Activated naive CD8-positive, alpha-beta T cell treated with anti-CD3 and anti-CD28 coated beads, Interleukin-2, amount 50 U/mL, for 24 hours (primary cell): ENCODE data around the gene SH3RF3.

Source experiments
- ATAC-seq: fragments of 150-1000 bp; cut with Tn5 transposase; one replicate; pipeline ENCODE4 v1.10.0; 2021
- DNase-seq: peaks from one replicate; pipeline ENCODE4 v3.0.0; 2021
- H3K27ac Mint-ChIP-seq: one replicate; pipeline ENCODE4 v1.8.0; 2021; ENCODE audit warnings: mild to moderate bottlenecking, mixed read lengths
- H3K27me3 Mint-ChIP-seq: one replicate; pipeline ENCODE4 v1.8.0; 2021; ENCODE audit warnings: mixed read lengths
- H3K36me3 Mint-ChIP-seq: one replicate; pipeline ENCODE4 v1.8.0; 2021; ENCODE audit warnings: low read depth, mixed read lengths
- H3K4me1 Mint-ChIP-seq: one replicate; pipeline ENCODE4 v1.8.0; 2021; ENCODE audit warnings: mixed read lengths
- H3K4me3 Mint-ChIP-seq: one replicate; pipeline ENCODE4 v1.8.0; 2021; ENCODE audit warnings: mild to moderate bottlenecking, moderate library complexity, mixed read lengths
- H3K9me3 Mint-ChIP-seq: one replicate; pipeline ENCODE4 v1.8.0; 2021; ENCODE audit warnings: mixed read lengths

Gene SH3RF3

DNA sequence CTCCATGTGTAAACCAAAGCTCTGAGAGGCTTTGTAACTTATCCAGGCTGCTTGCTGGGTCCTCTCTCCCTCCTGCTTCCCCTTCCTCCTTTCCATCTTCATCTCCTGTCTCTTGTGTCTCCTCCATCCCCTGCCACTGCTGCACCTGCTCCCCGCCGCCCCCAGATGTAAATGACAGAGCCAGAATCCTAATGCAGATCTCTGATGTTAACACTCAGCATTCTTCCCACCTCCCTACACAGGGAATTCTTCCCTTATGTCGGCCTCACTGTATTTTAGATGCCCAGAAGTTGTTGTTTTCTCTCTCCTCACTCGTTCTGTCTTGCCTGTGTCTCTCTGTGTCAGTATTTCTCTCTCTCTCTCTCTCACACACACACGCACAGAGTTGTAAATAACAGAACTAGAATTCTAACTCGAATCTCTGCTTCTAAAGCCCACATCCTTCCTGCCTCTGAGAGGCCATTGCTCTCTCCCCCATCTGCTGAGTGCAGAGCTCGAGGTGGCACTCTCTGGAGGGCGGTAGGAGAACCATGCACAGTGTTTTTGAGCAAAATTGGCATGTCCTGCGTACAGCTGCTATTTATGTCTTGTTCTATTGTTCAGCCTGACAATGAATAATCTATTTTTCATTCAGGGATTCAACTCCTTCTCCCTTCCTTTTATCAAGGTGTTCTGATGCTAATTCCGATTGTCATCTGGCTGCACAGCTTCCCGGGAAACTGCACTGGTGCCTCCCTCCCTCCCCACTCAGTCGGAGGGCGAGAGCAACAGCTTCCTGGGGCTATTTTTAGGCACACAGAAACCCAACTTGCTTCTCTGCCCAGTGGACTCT lies 219.9 kb downstream of the SH3RF3 start:
- ATAC-seq = peak; percentile 41
- Mint-ChIP-seq H3K27me3 (no peaks in the 10 kb centered on the region), H3K9me3 (no peaks in the 10 kb centered on the region), H3K4me1 (peaks cover 35% of the 10 kb centered on the region), H3K36me3 (no peaks in the 10 kb centered on the region), H3K4me3 (peak overlapping the region; percentile 15), H3K27ac (peak overlapping the region; percentile 40)
- DNase-seq = no peak

DNA sequence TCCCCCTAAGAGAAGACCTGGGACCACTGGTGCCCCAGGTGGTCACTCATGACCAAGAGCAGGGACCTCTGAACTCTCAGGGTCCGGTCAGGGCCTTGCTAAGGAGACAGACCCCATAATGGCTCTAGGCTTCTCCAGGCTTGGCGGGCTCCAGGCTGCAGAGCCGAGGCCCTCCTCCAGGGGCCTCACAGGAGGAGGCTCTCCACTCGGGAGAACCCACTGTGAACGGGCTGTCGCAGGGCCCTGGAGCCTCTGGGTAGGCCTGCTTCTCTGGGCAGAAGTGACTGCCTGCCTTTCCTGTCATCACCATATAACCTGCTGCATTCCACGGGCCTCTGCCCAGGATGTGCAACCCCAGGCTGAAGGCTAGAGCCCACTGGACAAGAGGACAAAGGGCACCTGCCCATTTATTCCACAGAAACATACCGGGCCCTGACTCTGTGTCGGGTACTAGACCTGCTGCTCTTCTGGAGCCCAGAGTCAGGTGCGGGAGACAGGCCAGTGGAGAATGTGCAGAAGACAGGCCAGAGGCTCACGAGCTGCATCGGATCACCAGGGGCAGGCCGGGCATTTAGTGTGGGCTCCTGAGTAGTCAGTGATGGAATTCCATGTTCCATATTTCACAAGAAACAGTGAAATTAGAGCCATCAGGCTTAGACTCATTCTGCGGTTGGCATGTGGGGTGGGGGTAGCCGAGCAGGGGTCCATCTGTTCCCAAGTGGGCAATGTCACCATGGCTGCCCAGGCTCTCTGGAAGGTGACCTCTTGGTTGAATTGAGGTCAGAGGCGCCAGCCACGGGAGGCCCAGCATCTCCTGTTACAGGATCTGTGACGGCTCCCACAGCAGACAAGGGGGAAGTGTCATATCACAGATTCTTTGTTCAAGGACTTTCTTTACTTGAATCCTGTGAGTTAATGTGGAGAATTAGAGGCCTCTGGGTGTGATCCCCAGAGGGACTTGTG lies 220.8 kb downstream of the SH3RF3 start:
- Mint-ChIP-seq H3K4me3 (no peak overlapping the region), H3K27ac (no peak overlapping the region), H3K4me1 (peaks cover 35% of the 10 kb centered on the region), H3K9me3 (no peaks in the 10 kb centered on the region), H3K36me3 (no peaks in the 10 kb centered on the region), H3K27me3 (no peaks in the 10 kb centered on the region)
- DNase-seq = no peak
- no peak for ATAC-seq

DNA sequence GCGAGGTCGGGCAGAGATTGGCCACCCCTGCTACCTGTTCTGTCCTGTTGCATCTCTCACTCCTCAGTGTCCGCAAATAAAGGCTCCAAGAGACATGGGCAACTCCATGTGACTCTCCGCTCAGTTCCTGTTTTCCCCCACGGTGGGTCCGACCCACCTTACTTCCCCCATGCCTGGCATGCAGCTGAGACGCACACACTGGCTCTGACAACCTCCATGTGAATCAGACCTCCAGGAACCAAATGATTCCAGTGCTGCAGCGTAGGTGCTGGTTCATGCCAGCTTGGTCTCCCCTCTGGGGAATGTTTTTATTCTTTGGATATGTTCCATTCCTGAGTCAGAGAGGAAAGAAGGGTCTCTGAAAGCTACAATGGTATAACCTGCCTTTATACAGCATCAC lies 221.5 kb downstream of the SH3RF3 start:
- ATAC-seq (no peak), DNase-seq (no peak)
- Mint-ChIP-seq H3K9me3 (no peaks in the 10 kb centered on the region), H3K4me3 (no peak overlapping the region), H3K4me1 (peaks cover 35% of the 10 kb centered on the region), H3K27me3 (no peaks in the 10 kb centered on the region), H3K36me3 (no peaks in the 10 kb centered on the region), H3K27ac (no peak overlapping the region)

DNA sequence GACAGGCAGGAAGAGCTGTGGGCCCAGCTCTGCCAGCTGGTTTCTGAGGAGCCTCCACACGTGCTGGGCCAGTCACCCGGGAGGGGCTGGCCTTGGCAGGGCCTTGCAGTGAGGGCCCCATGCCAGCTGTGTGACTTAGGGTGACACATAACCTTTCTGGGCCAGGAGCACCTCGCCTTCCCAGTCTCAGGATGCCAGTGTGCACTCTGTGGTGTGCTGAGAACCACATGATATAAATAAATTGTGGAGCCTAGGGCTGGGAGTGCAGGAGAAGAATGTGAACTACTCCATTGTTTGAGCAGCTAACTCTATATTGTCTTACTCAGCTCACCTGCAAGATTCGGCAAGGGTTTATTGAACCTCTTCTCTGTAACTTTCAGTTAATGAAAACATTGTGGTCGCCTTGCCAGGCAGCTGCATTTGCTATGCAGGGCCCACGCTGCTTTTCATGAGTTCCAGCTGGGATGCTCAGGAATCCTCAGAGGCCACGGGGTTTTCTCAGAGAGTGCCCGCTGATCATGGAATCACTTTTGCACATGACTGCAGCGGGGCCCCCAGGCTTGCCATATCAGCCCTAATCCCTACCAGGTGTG lies 222.3 kb downstream of the SH3RF3 start:
- Mint-ChIP-seq H3K9me3 (no peaks in the 10 kb centered on the region), H3K36me3 (no peaks in the 10 kb centered on the region), H3K27ac (no peak overlapping the region), H3K4me3 (no peak overlapping the region), H3K4me1 (peaks cover 35% of the 10 kb centered on the region), H3K27me3 (no peaks in the 10 kb centered on the region)
- DNase-seq = peak; percentile 23
- ATAC-seq = peak; percentile 50

DNA sequence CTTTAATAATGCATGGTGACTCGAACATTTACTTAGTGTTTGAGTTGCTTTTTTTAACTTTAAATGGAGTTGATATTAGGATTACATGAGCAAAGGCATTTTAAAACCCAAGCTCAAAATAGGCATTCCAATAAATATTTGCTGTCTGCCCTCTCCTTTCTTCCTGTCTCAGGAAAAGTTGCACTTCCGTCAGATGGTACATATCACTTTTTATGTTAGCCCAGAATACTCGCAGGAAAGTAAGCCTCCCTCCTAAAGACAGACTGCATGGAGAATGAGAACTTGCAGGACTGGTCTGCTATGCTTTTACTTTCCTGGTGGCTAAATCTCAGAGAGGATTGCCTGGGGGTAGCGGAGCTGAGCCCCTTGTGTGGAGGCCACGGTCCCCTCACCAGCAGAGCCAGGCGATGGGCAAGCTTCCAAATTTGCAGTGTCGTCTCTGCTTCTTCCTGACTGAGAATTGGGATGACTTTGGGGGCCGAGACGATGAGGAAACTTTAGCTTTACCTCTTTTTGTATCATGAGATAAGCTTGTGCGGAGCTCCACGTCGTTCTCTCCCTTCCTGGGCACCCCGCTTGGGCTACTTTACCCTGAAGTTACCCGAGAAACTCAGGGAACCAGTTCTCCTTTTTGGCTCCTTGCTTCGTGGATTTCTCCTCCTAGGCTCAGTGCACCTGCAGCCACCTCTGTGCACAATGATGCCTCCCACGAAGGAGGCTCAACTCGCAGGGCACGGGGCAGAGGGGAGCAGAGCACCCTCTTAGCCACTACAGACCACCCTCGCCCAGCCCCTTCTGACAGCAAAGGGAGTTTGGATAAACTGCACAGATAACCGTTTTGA lies 223.3 kb downstream of the SH3RF3 start:
- H3K27me3 Mint-ChIP-seq = no peaks in the 10 kb centered on the region
- H3K36me3 Mint-ChIP-seq = no peaks in the 10 kb centered on the region
- H3K27ac Mint-ChIP-seq = no peak overlapping the region
- H3K4me3 Mint-ChIP-seq = no peak overlapping the region
- DNase-seq (no peak), ATAC-seq (no peak)
- H3K4me1 Mint-ChIP-seq = peaks cover 34% of the 10 kb centered on the region
- H3K9me3 Mint-ChIP-seq = no peaks in the 10 kb centered on the region

DNA sequence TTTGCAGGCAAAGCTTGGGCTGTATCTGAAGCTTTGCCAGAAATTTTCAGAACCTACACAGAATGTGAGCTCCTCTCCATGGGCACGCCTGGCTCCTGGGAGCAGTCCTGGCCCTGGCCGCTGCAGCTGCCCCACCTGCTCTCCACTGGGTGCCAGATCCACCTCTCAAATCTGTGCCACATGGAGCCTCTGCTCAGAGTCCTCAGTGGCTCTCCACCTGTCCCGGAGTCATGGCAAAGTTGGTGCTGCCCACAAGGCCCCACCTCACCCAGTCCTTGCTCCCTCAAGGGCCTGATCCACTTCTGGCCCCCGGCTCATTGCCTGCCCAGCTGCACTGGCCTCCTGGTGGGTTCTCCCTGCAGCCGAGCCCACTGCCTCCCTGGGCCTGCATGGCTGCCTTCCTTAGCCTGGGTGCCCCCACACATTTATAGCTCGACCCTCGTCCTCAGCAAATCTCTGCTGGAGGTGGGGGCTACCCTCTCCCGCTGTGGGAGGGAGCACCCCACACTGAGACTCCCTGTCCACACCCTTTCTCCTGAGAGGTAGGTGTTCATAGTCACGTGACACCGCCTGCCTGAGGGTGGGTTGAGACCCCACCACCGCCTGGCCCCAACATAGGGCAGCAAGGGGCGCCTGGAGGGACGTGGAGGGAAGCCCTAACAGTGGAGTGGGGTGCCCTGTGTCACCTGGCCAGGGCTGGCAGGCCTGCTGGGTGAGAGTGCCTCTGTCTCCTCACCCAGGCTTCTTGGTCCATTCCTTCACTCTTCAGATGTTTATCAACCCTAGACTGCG lies 224.1 kb downstream of the SH3RF3 start:
- no peaks in the 10 kb centered on the region for H3K36me3 Mint-ChIP-seq
- H3K4me3 Mint-ChIP-seq = no peak overlapping the region
- peaks cover 4% of the 10 kb centered on the region for H3K9me3 Mint-ChIP-seq
- peaks cover 31% of the 10 kb centered on the region for H3K4me1 Mint-ChIP-seq
- H3K27me3 Mint-ChIP-seq = no peaks in the 10 kb centered on the region
- H3K27ac Mint-ChIP-seq = no peak overlapping the region
- ATAC-seq = no peak
- no peak for DNase-seq

DNA sequence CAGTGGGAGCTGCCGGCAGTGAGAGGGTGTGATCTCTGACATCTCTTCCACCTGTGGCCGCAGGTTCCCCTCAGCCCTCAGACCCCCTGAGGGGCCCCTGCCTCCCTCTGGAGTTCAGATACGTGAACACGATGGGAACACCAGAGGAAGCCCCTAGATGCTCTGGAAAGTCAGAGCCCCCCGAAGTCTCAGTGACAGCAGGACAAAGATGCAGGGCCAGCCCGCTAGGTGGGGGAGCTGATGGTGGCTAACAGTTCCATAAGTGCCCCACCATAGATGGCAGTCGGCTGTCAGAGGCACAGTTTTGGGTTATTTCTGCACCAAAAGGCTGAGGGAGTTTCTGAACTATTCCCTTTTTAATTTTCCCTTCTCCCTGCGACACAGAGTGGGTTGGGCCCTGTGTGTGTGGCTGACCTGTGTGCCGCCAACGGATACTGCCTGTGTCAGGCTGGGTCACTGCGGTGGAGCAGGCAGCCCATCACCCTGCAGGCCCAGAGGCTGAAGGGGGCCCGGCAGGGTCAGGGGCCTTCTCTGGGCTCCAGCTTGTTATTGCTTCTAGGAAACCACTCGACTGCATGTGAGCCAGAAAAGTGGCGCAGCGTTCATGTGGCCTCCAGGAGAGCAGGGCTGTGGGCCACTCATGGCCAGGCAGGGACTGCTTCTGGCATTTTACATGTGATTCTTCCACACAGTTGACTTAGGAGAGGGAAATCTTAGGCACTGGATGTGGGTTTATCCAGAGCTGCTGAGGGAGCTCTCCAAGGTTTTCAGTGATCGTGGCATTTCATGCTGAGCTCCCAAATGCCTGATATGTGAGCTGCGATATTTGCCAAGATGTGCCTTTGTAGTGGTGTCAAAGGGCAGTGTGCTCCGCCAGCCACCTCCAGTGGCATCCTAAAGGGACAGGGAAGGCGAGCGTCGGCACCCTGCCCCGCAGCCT lies 225.1 kb downstream of the SH3RF3 start:
- Mint-ChIP-seq H3K27me3 (no peaks in the 10 kb centered on the region), H3K4me1 (peaks cover 21% of the 10 kb centered on the region), H3K9me3 (peaks cover 14% of the 10 kb centered on the region), H3K4me3 (no peak overlapping the region), H3K36me3 (peaks cover 7% of the 10 kb centered on the region), H3K27ac (no peak overlapping the region)
- no peak for ATAC-seq
- no peak for DNase-seq

DNA sequence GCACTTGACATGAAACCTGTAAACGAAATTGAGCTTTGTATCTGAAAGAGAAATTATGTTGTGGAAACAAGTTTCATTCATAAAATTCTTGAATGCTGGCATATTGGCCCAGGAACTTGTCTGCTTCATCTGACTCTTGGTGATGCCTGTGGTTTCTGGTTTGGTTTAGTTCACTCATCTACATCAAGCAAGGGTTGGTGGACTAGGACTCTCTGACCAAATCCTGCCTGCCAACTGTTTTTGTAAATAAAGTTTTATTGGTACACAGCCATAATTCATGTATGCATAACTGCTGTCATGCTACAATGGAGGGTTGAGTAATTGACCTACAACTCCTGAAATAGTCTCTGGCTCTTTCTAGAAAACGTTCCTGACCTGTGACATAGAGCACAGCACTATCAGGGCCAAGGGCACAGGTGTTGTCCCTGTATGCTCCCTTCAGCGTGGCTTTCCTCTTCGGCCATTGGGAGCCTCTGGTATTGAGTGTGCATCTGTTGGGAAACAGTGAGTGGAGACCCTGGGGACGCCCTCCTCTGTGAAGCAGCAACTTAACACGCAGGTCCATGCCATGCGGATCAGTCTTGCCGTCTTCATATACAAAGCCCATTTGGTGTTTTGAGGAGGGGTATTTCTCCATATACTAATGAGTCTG lies 226.3 kb downstream of the SH3RF3 start:
- ATAC-seq (no peak), DNase-seq (no peak)
- no peak overlapping the region for H3K4me3 Mint-ChIP-seq
- H3K9me3 Mint-ChIP-seq = peaks cover 17% of the 10 kb centered on the region
- no peak overlapping the region for H3K27ac Mint-ChIP-seq
- H3K27me3 Mint-ChIP-seq = no peaks in the 10 kb centered on the region
- H3K4me1 Mint-ChIP-seq = peaks cover 11% of the 10 kb centered on the region
- H3K36me3 Mint-ChIP-seq = peaks cover 8% of the 10 kb centered on the region

DNA sequence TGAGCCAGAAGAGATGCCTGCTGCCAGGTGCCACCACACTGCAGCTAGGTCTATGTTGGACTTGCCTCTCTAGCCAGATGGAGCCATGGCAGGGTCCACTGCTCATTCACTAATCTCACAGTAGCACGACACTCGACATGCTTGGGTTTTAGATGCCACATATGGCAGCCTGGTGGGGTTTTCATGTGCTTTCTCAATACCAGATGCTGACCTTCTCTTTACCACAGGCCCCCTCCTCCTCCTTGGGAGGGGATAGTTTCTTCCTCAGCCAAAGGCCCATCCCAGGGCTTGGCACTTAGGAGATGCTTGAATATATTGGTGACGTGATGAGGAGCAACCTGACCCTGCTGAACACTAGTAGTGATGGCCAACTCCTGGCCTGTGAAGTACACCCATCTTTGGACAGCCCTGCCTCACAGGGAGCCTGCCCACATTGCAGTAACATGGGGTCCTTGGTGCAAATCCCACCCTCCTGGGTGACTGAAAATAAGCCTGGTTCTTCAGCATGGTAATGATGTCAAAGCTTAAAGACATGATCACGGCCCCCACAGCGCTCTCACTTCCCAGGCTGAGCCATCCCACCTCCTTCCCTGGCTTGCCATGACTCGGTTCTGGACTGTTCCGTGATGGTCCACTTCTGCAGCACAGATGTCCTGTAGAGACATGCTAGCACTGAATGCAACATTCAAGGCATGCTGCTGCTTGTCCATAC lies 227.5 kb downstream of the SH3RF3 start:
- ATAC-seq = no peak
- H3K9me3 Mint-ChIP-seq = peaks cover 17% of the 10 kb centered on the region
- peaks cover 11% of the 10 kb centered on the region for H3K36me3 Mint-ChIP-seq
- no peaks in the 10 kb centered on the region for H3K4me1 Mint-ChIP-seq
- no peaks in the 10 kb centered on the region for H3K27me3 Mint-ChIP-seq
- no peak overlapping the region for H3K27ac Mint-ChIP-seq
- H3K4me3 Mint-ChIP-seq = no peak overlapping the region
- DNase-seq = no peak

DNA sequence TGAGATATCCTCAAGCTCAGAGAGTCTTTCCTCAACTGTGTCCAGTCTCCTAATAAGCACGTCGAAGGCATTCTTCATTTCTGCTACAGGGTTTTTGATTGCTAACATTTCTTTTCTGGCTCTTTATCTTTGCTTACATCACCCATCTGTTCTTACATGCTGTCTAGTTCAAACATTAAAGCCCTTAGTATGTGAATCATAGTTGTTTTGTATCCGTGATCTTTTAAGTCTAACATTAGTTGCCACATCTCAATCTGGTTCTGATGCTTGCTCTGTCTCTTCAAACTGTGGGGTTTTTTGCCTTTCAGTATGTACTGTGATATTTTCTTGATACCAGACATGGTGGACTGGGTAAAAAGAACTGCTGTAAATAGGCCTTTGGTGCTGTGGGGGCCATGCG lies 235.2 kb downstream of the SH3RF3 start:
- H3K4me3 Mint-ChIP-seq = no peak overlapping the region

DNA sequence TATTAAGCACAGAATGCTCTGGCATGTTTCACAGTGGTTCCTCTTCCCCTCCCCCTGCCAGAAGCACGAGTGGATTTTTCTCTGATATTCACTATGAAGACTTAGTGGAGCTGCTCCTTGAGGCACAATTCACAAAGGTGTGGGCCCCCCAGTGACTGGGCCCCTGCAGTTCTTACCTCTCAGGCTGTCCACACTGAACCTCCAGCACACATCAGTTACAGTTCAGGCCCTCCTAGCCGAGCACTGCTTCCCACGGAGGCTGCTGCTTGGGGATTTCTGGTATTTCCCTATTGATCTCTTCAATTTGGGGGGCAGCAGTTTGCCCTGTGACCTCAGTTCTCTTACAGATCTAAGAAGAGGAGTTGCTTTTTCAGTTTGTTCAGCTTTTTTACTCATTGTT lies 236.1 kb downstream of the SH3RF3 start:
- H3K27ac Mint-ChIP-seq = no peak overlapping the region
- no peak overlapping the region for H3K4me3 Mint-ChIP-seq
- no peaks in the 10 kb centered on the region for H3K9me3 Mint-ChIP-seq
- DNase-seq (no peak), ATAC-seq (no peak)
- no peaks in the 10 kb centered on the region for H3K4me1 Mint-ChIP-seq
- H3K27me3 Mint-ChIP-seq = no peaks in the 10 kb centered on the region
- H3K36me3 Mint-ChIP-seq = peaks cover 3% of the 10 kb centered on the region

More for the DNA sequence above, 235.2 kb downstream of the SH3RF3 start:
- no peak for ATAC-seq
- DNase-seq = no peak
- Mint-ChIP-seq H3K4me1 (no peaks in the 10 kb centered on the region), H3K27me3 (no peaks in the 10 kb centered on the region), H3K27ac (no peak overlapping the region), H3K36me3 (peaks cover 3% of the 10 kb centered on the region), H3K9me3 (peaks cover 2% of the 10 kb centered on the region)

DNA sequence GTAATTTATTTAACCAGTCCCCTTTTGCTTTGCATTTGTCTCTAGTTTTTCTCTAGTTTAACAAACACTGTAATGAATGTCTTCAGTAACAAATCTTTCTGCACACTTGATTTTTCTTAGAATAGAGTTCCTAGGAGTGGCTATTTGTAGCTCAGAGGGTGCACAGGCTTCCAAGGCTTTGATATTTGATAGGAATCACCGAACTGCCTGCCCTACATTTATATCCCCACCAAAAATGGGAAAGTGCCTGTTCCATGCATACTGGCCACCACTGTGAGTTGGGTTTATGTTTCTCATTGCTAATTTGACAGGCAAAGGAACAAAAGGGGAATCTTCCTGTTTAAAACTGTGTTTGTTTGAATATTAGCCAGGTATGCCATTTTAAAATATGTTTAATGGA lies 238.7 kb downstream of the SH3RF3 start:
- DNase-seq (no peak), ATAC-seq (no peak)
- Mint-ChIP-seq H3K27me3 (no peaks in the 10 kb centered on the region), H3K9me3 (no peaks in the 10 kb centered on the region), H3K4me1 (no peaks in the 10 kb centered on the region), H3K4me3 (no peak overlapping the region), H3K27ac (no peak overlapping the region), H3K36me3 (no peaks in the 10 kb centered on the region)
